Stimulated activated CD8-positive, alpha-beta memory T cell treated with anti-CD3 and anti-CD28 coated beads, Interleukin-4, amount 100 ng/mL, for 24 hours (primary cell): ENCODE data around the gene SLC9B2.

Experiments used
- DNase-seq: peaks from one replicate; pipeline ENCODE4 v3.0.0-alpha.2; 2020; ENCODE audit warnings: low read depth

Gene SLC9B2

GRCh38 chr4:103075894-103076746 is 441 bp downstream of the SLC9B2 start:
- peak; percentile 42 for DNase-seq

- DNase-seq = no peak
Observed at GRCh38 chr4:103075435-103075893, 1.1 kb downstream of the SLC9B2 start.

GRCh38 chr4:103074744-103075434 is 1.7 kb downstream of the SLC9B2 start:
- no peak for DNase-seq

- no peak for DNase-seq
Observed at GRCh38 chr4:103073792-103074438, 2.6 kb downstream of the SLC9B2 start.

- no peak for DNase-seq
Observed at GRCh38 chr4:103067841-103068547, 8.6 kb downstream of the SLC9B2 start.

- no peak for DNase-seq
Observed at GRCh38 chr4:103060453-103061148, 16.0 kb downstream of the SLC9B2 start.

- no peak for DNase-seq
Observed at GRCh38 chr4:103054030-103054429, 22.5 kb downstream of the SLC9B2 start.

GRCh38 chr4:103052779-103053178 is 23.8 kb downstream of the SLC9B2 start:
- no peak for DNase-seq

- DNase-seq = no peak
Observed at GRCh38 chr4:103052145-103052544, 24.4 kb downstream of the SLC9B2 start.

GRCh38 chr4:103050736-103051436 is 25.7 kb downstream of the SLC9B2 start:
- DNase-seq = no peak

GRCh38 chr4:103046416-103047290 is 29.9 kb downstream of the SLC9B2 start:
- no peak for DNase-seq

GRCh38 chr4:103044183-103044582 is 32.4 kb downstream of the SLC9B2 start:
- no peak for DNase-seq

- DNase-seq = no peak
Observed at GRCh38 chr4:103036169-103036568, 40.4 kb downstream of the SLC9B2 start.

- no peak for DNase-seq
Observed at GRCh38 chr4:103032574-103032973, 44.0 kb downstream of the SLC9B2 start.

GRCh38 chr4:103030791-103031190 is 45.8 kb downstream of the SLC9B2 start:
- no peak for DNase-seq

- no peak for DNase-seq
Observed at GRCh38 chr4:103029300-103029699, 47.3 kb downstream of the SLC9B2 start.

GRCh38 chr4:103026868-103027267 is 49.7 kb downstream of the SLC9B2 start:
- no peak for DNase-seq

- no peak for DNase-seq
Observed at GRCh38 chr4:103024996-103025395, 51.6 kb downstream of the SLC9B2 start.

GRCh38 chr4:103021120-103021519 is 55.4 kb downstream of the SLC9B2 start:
- DNase-seq = no peak
